Measurements from ENCODE around the gene LSP1. TPM values are rescaled to one million over a fixed set of nuclear protein-coding genes. Genes with fewer than 3 reads are reported as not detected.
A peak's percentile ranks its signal among the peaks of the same experiment; 100 is the strongest.

LSP1 gene
- total and polyA plus RNA-seq, 7 donors: 8.7 to 80.2 (median 32.7) TPM

GRCh38 chr11:1842149-1843097 is 10.5 kb upstream of the LSP1 start:
- intact Hi-C loops (cut with DNase I): no loop called here
- DNase-seq: no peak

GRCh38 chr11:1843098-1843473 is 9.8 kb upstream of the LSP1 start:
- WGBS, 2 donors: 72 to 78% methylated on average over 11 of the region's 11 CpGs
- DNase-seq: no peak
- peaks cover 0 to 3% (median under 1%) of the 10 kb centered on the region in 4 donors for H3K4me1 ChIP-seq
- TF ChIP-seq, protein P1, sequence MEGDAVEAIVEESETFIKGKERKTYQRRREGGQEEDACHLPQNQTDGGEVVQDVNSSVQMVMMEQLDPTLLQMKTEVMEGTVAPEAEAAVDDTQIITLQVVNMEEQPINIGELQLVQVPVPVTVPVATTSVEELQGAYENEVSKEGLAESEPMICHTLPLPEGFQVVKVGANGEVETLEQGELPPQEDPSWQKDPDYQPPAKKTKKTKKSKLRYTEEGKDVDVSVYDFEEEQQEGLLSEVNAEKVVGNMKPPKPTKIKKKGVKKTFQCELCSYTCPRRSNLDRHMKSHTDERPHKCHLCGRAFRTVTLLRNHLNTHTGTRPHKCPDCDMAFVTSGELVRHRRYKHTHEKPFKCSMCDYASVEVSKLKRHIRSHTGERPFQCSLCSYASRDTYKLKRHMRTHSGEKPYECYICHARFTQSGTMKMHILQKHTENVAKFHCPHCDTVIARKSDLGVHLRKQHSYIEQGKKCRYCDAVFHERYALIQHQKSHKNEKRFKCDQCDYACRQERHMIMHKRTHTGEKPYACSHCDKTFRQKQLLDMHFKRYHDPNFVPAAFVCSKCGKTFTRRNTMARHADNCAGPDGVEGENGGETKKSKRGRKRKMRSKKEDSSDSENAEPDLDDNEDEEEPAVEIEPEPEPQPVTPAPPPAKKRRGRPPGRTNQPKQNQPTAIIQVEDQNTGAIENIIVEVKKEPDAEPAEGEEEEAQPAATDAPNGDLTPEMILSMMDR (IDR thresholded peaks at IDR 0.05): no peak
- no peak for TF ChIP-seq POLR2A (IDR thresholded peaks at IDR 0.05)
- TF ChIP-seq EP300 (IDR thresholded peaks at IDR 0.05): no peak
- no peak for TF ChIP-seq POLR2AphosphoS5 (IDR thresholded peaks at IDR 0.05)
- no peak overlapping the region for H3K4me3 ChIP-seq
- no peaks in the 10 kb centered on the region for H3K9me3 ChIP-seq
- intact Hi-C loops (cut with DNase I): no loop called here
- H3K27ac ChIP-seq: no peak overlapping the region
- H3K36me3 ChIP-seq: no peaks in the 10 kb centered on the region
- H3K27me3 ChIP-seq: no peaks in the 10 kb centered on the region

More at GRCh38 chr11:1842149-1843097, 10.5 kb upstream of the LSP1 start:
- peaks cover 0 to 8% (median 6%) of the 10 kb centered on the region in 4 donors for H3K4me1 ChIP-seq
- no peak for TF ChIP-seq POLR2A (IDR thresholded peaks at IDR 0.05)
- no peak for TF ChIP-seq POLR2AphosphoS5 (IDR thresholded peaks at IDR 0.05)
- TF ChIP-seq, protein P1 (IDR thresholded peaks at IDR 0.05): no peak
- no peak for TF ChIP-seq EP300 (IDR thresholded peaks at IDR 0.05)
- H3K4me3 ChIP-seq: no peak overlapping the region
- WGBS, 2 donors: 88 to 91% methylated on average over 29 of the region's 29 CpGs
- no peak overlapping the region for H3K27ac ChIP-seq
- no peaks in the 10 kb centered on the region for H3K27me3 ChIP-seq
- H3K36me3 ChIP-seq: no peaks in the 10 kb centered on the region
- no peaks in the 10 kb centered on the region for H3K9me3 ChIP-seq

- Histone ChIP-seq H3K9me3 (no peaks in the 10 kb centered on the region), H3K27ac (peak overlapping the region in 1 of 4 donors; percentile 22)
Observed at GRCh38 chr11:1843796-1844195, 9.1 kb upstream of the LSP1 start.

DNA sequence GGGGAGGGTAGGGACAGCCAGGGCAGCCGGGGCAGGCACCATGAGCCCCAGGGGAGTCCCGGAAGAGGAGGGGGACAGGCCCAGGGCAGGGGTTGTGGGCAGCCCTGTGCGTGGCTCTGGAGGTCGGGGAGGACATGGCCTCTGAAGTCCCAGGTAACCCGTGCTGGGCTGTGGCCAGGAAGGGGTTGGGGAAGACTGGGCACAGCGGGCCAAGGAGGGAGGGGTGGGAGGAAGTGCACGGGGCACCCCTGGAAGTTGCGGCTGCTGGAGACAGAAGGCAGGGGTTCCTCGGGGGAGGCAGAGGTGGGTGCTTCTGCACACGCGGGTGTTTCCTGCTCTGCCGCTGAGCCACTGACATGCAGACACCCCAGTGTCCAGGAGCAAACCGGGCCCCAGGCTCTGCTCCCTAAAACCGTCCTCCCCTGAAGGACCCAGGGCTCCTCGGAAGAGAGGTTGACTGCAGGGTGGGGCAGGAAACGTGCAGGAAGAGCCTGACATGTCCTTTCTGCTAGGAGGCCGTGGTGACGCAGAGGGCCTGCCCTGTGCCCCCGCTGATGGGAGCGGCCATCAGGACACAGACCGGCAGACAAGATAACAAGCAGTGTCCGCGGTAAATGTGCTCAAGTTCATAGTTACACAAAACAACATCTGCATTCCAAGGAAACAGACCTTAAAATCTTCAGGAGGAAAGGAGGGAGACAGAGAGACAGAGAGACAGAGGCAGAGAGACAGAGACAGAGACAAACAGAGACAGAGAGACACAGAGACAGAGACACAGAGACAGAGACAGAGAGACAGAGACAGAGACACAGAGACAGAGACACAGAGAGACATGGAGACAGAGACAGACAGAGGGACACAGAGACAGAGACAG is 8.4 kb upstream of the LSP1 start:
- H3K27ac ChIP-seq: peak overlapping the region in 1 of 4 donors; percentile 22
- no peaks in the 10 kb centered on the region for H3K4me1 ChIP-seq
- no peaks in the 10 kb centered on the region for H3K9me3 ChIP-seq
- H3K36me3 ChIP-seq: no peaks in the 10 kb centered on the region
- TF ChIP-seq POLR2AphosphoS5 (IDR thresholded peaks at IDR 0.05) (no peak), POLR2A (IDR thresholded peaks at IDR 0.05) (no peak), EP300 (IDR thresholded peaks at IDR 0.05) (no peak)
- TF ChIP-seq, protein P1 (IDR thresholded peaks at IDR 0.05): no peak
- DNase-seq: no peak
- intact Hi-C loops (cut with DNase I): no loop called here
- 23% methylated on average over 23 of the region's 23 CpGs for WGBS, 2 donors
- H3K27me3 ChIP-seq: no peaks in the 10 kb centered on the region
- no peak overlapping the region for H3K4me3 ChIP-seq

More at GRCh38 chr11:1843796-1844195, 9.1 kb upstream of the LSP1 start:
- Histone ChIP-seq H3K4me1 (no peaks in the 10 kb centered on the region), H3K4me3 (no peak overlapping the region), H3K36me3 (no peaks in the 10 kb centered on the region), H3K27me3 (no peaks in the 10 kb centered on the region)
- intact Hi-C loops (cut with DNase I): no loop called here
- 83 to 85% methylated on average over 8 of the region's 8 CpGs for WGBS, 2 donors
- no peak for DNase-seq
- TF ChIP-seq POLR2AphosphoS5 (IDR thresholded peaks at IDR 0.05) (no peak), POLR2A (IDR thresholded peaks at IDR 0.05) (no peak), EP300 (IDR thresholded peaks at IDR 0.05) (no peak)
- TF ChIP-seq, protein P1 (IDR thresholded peaks at IDR 0.05): no peak

Measured in sigmoid colon (tissue), 7 donors.